H9 (cell line): ENCODE results near the gene KLHL10. TPM values are rescaled to one million over a fixed set of nuclear protein-coding genes. Genes with fewer than 3 reads are reported as not detected.

Experiments used
- DNase-seq: peaks from one replicate; pipeline ENCODE4 v3.0.0-alpha.2; 2017
- H2AFZ ChIP-seq: one replicate; pipeline ENCODE4 v1.6.1; 2013; ENCODE audit warnings: mild to moderate bottlenecking, low read length, control low read depth, moderate library complexity
- H2AK5ac ChIP-seq: 2 replicates; pipeline ENCODE4 v1.6.1; 2013; ENCODE audit warnings: low read length, control low read depth, mixed read lengths; ENCODE audit not compliant: insufficient read length
- H2BK120ac ChIP-seq: one replicate; pipeline ENCODE4 v1.6.1; 2013; ENCODE audit warnings: low read depth, mild to moderate bottlenecking, low read length, control low read depth, inconsistent platforms; ENCODE audit not compliant: poor library complexity, severe bottlenecking
- H2BK12ac ChIP-seq: 2 replicates; pipeline ENCODE4 v1.6.1; 2013; ENCODE audit warnings: low read length, control low read depth, mixed read lengths, low read depth; ENCODE audit not compliant: insufficient read length
- H2BK15ac ChIP-seq: 2 replicates; pipeline ENCODE4 v1.6.1; 2013; ENCODE audit warnings: low read depth, low read length, control low read depth
- H2BK20ac ChIP-seq: one replicate; pipeline ENCODE4 v1.6.1; 2013; ENCODE audit warnings: low read depth, mild to moderate bottlenecking, low read length, control low read depth, inconsistent platforms; ENCODE audit not compliant: poor library complexity, severe bottlenecking
- H2BK5ac ChIP-seq: 2 replicates; pipeline ENCODE4 v1.6.1; 2013; ENCODE audit warnings: low read length, control low read depth, mixed read lengths; ENCODE audit not compliant: insufficient read length
- H3K14ac ChIP-seq: 2 replicates; pipeline ENCODE4 v1.6.1; 2013; ENCODE audit warnings: low read length, control low read depth; ENCODE audit not compliant: insufficient read depth
- H3K18ac ChIP-seq: 2 replicates; pipeline ENCODE4 v1.6.1; 2013; ENCODE audit warnings: low read depth, mild to moderate bottlenecking, mixed read lengths, low read length, control low read depth; ENCODE audit not compliant: insufficient read length
- H3K23ac ChIP-seq: 2 replicates; pipeline ENCODE4 v1.6.1; 2013; ENCODE audit warnings: low read length, control low read depth, mixed read lengths, low read depth; ENCODE audit not compliant: insufficient read length
- H3K23me2 ChIP-seq: 2 replicates; pipeline ENCODE4 v1.6.1; 2013; ENCODE audit warnings: low read depth, mild to moderate bottlenecking, mixed read lengths, low read length, control low read depth; ENCODE audit not compliant: insufficient read length, poor library complexity, severe bottlenecking
- H3K27ac ChIP-seq: 2 replicates; pipeline ENCODE4 v1.5.1; 2013; ENCODE audit warnings: low read length, control low read depth, mixed read lengths, low read depth; ENCODE audit not compliant: insufficient read length
- H3K27me3 ChIP-seq: 2 replicates; pipeline ENCODE4 v1.6.1; 2013; ENCODE audit warnings: low read length, control low read depth, inconsistent platforms; ENCODE audit not compliant: insufficient read depth
- H3K4ac ChIP-seq: 2 replicates; pipeline ENCODE4 v1.6.1; 2013; ENCODE audit warnings: low read depth, mild to moderate bottlenecking, control low read depth, inconsistent platforms, low read length, moderate library complexity
- H3K4me1 ChIP-seq: 2 replicates; pipeline ENCODE4 v1.6.1; 2013; ENCODE audit warnings: low read length, control low read depth, inconsistent platforms; ENCODE audit not compliant: insufficient read depth
- H3K4me2 ChIP-seq: 2 replicates; pipeline ENCODE4 v1.6.1; 2013; ENCODE audit warnings: low read length, control low read depth, mixed read lengths; ENCODE audit not compliant: insufficient read length, insufficient read depth
- H3K56ac ChIP-seq: 2 replicates; pipeline ENCODE4 v1.6.1; 2013; ENCODE audit warnings: low read depth, mild to moderate bottlenecking, mixed read lengths, low read length, control low read depth; ENCODE audit not compliant: insufficient read length
- H3K79me1 ChIP-seq: 2 replicates; pipeline ENCODE4 v1.6.1; 2013; ENCODE audit warnings: low read depth, mild to moderate bottlenecking, moderate library complexity, low read length, control low read depth, inconsistent platforms; ENCODE audit not compliant: insufficient read depth, poor library complexity, severe bottlenecking
- H3K79me2 ChIP-seq: 2 replicates; pipeline ENCODE4 v1.6.1; 2013; ENCODE audit warnings: low read length, control low read depth, inconsistent platforms; ENCODE audit not compliant: insufficient read depth
- H3K9ac ChIP-seq: 2 replicates; pipeline ENCODE4 v1.6.1; 2013; ENCODE audit warnings: low read length, control low read depth, mixed read lengths; ENCODE audit not compliant: insufficient read length; ENCODE audit errors: extremely low read depth
- H3K9me3 ChIP-seq: one replicate; pipeline ENCODE4 v1.6.1; 2013; ENCODE audit warnings: low read depth, low read length, inconsistent platforms; ENCODE audit not compliant: control insufficient read depth
- H3T11ph ChIP-seq: one replicate; pipeline ENCODE4 v1.6.1; 2013; ENCODE audit warnings: mild to moderate bottlenecking, low read length, control low read depth, inconsistent platforms
- H4K20me1 ChIP-seq: one replicate; pipeline ENCODE4 v1.6.1; 2013; ENCODE audit not compliant: control insufficient read depth, insufficient read length, insufficient read depth
- H4K5ac ChIP-seq: 2 replicates; pipeline ENCODE4 v1.6.1; 2013; ENCODE audit warnings: low read depth, mild to moderate bottlenecking, mixed read lengths, low read length, control low read depth; ENCODE audit not compliant: insufficient read length
- H4K8ac ChIP-seq: replicated peaks from 2 replicates; pipeline ENCODE4 v1.6.1; 2013; ENCODE audit warnings: low read length, control low read depth, mixed read lengths, low read depth; ENCODE audit not compliant: insufficient read length
- H4K91ac ChIP-seq: 2 replicates; pipeline ENCODE4 v1.6.1; 2013; ENCODE audit warnings: low read depth, mild to moderate bottlenecking, moderate library complexity, mixed read lengths, low read length, control low read depth; ENCODE audit not compliant: insufficient read length
- H3K27ac Mint-ChIP-seq, 3 experiments: 2 replicates in 2 of 3; 3 replicates in 1 of 3; pipeline ENCODE4 v1.8.0; 2020 to 2021; ENCODE audit warnings: mixed read lengths in 3 of 3, mild to moderate bottlenecking in 1 of 3, moderate library complexity in 1 of 3
- H3K27me3 Mint-ChIP-seq: 2 replicates; pipeline ENCODE4 v1.8.0; 2021; ENCODE audit warnings: low read depth, mild to moderate bottlenecking, moderate library complexity, mixed read lengths
- H3K36me3 Mint-ChIP-seq, 3 experiments: 2 replicates in 2 of 3; 3 replicates in 1 of 3; pipeline ENCODE4 v1.8.0; 2020 to 2021; ENCODE audit warnings: low read depth in 3 of 3, mixed read lengths in 3 of 3; ENCODE audit not compliant: insufficient read depth in 1 of 3
- H3K4me1 Mint-ChIP-seq, 2 experiments: 2 replicates each; pipeline ENCODE4 v1.8.0; 2020; ENCODE audit warnings: mixed read lengths in 2 of 2
- H3K4me3 Mint-ChIP-seq, 2 experiments: 2 replicates in 1 of 2; 3 replicates in 1 of 2; pipeline ENCODE4 v1.8.0; 2020 to 2021; ENCODE audit warnings: mild to moderate bottlenecking in 2 of 2, mixed read lengths in 2 of 2, moderate library complexity in 1 of 2
- H3K9me3 Mint-ChIP-seq, 2 experiments: 2 replicates in 1 of 2; 3 replicates in 1 of 2; pipeline ENCODE4 v1.8.0; 2020; ENCODE audit warnings: mild to moderate bottlenecking in 2 of 2, mixed read lengths in 2 of 2, moderate library complexity in 1 of 2
- WGBS: extraction: QIAGEN DNeasy Blood & Tissue Kit; methylation state at CpG from one replicate; pipeline ENCODE4 v1.1.7; 2013; ENCODE audit warnings: missing lambda C conversion rate, low lambda C conversion rate, mixed read lengths; ENCODE audit not compliant: insufficient read length; ENCODE audit errors: extremely low coverage; 5-methylcytosine and 5-hydroxymethylcytosine counted together
- total RNA-seq: library from RNA; stranded (reverse); gene quantifications from 2 replicates; pipeline ENCODE4 v1.2.1, GENCODE V29; 2021
- TF ChIP-seq, protein P1 (sequence below): fragments of 200-600 bp; sonication (generic); conservative IDR thresholded peaks from 3 replicates; pipeline ENCODE4 v1.8.0; 2021; ENCODE audit warnings: antibody characterized with exemption, mild to moderate bottlenecking

Gene KLHL10
- total RNA-seq, 1 experiment from 2014 or later, result 0.46 TPM

DNA sequence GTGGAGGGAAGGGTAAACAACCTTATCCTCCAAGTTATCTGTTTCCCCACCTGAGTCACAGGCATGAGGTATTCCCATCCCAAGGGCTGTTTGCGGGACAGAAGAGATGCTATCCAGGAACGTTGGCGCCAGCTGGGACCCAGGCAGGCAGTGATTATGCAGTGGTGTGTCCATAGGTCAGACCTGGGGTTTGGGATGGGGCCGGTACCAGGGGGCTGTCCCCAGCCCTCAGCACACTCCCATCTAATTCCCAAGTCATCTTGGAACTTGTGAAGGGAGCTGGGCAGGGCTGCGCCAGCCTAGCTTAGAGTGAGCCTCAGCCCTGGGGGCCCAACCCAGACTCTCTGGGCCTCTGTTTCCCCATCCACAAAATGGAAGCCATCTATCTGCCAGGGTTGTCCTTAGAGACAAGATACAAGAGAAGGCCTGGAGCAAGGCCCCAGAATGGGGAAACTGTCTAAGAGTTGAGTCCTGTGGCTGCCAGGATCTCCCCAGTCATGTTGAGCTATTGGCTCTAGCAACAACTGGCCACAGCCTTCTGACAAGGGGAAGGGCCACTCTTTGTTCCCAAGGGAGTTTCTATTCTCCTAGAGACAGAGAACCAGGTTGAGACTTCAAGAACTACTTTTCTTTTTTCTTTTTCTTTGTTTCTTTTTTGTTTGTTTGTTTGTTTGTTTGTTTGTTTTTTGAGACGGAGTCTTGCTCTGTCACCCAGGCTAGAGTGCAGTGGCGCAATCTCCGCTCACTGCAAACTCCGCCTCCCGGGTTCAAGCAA lies 41.3 kb upstream of the KLHL10 start:
- H3K9me3 ChIP-seq, result no peaks in the 10 kb centered on the region
- H3K18ac ChIP-seq, result no peak overlapping the region
- H2AFZ ChIP-seq, result no peak overlapping the region
- H4K91ac ChIP-seq, result no peak overlapping the region
- H3K79me2 ChIP-seq, result no peaks in the 10 kb centered on the region
- peaks cover 4% of the 10 kb centered on the region; the same call in 1 of the 2 replicates for H3K27me3 ChIP-seq
- H3K4me1 Mint-ChIP-seq, result peaks cover 34 to 51% of the 10 kb centered on the region in 2 experiments
- no peak overlapping the region for H3K27ac Mint-ChIP-seq
- peaks cover 6% of the 10 kb centered on the region for H3K23me2 ChIP-seq
- H2BK120ac ChIP-seq, result no peak overlapping the region
- H3T11ph ChIP-seq, result no peak overlapping the region
- TF ChIP-seq, protein P1, sequence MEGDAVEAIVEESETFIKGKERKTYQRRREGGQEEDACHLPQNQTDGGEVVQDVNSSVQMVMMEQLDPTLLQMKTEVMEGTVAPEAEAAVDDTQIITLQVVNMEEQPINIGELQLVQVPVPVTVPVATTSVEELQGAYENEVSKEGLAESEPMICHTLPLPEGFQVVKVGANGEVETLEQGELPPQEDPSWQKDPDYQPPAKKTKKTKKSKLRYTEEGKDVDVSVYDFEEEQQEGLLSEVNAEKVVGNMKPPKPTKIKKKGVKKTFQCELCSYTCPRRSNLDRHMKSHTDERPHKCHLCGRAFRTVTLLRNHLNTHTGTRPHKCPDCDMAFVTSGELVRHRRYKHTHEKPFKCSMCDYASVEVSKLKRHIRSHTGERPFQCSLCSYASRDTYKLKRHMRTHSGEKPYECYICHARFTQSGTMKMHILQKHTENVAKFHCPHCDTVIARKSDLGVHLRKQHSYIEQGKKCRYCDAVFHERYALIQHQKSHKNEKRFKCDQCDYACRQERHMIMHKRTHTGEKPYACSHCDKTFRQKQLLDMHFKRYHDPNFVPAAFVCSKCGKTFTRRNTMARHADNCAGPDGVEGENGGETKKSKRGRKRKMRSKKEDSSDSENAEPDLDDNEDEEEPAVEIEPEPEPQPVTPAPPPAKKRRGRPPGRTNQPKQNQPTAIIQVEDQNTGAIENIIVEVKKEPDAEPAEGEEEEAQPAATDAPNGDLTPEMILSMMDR, result no peak
- H3K23ac ChIP-seq, result no peak overlapping the region
- no peaks in the 10 kb centered on the region; a peak in 1 of 7 replicates for H3K36me3 Mint-ChIP-seq
- H3K14ac ChIP-seq, result no peak overlapping the region
- H4K20me1 ChIP-seq, result no peaks in the 10 kb centered on the region
- no peak overlapping the region for H3K9ac ChIP-seq
- H3K4me3 Mint-ChIP-seq, result no peak overlapping the region
- no peaks in the 10 kb centered on the region; a peak in 1 of 5 replicates for H3K9me3 Mint-ChIP-seq
- no peak overlapping the region for H2BK20ac ChIP-seq
- no peak overlapping the region for H2AK5ac ChIP-seq
- no peak overlapping the region for H4K8ac ChIP-seq
- no CpG with 5 or more reads among the region's 10 CpGs for WGBS
- no peak for DNase-seq
- no peak overlapping the region for H2BK5ac ChIP-seq
- H3K79me1 ChIP-seq, result no peaks in the 10 kb centered on the region
- H4K5ac ChIP-seq, result no peak overlapping the region
- H3K4me1 ChIP-seq, result peaks cover 8% of the 10 kb centered on the region; the same call in 1 of the 2 replicates
- no peak overlapping the region for H3K4ac ChIP-seq
- H3K27ac ChIP-seq, result no peak overlapping the region
- no peak overlapping the region for H3K56ac ChIP-seq
- no peak overlapping the region for H2BK15ac ChIP-seq
- no peak overlapping the region for H2BK12ac ChIP-seq
- H3K4me2 ChIP-seq, result no peak overlapping the region
- peaks cover 26% of the 10 kb centered on the region for H3K27me3 Mint-ChIP-seq
